ENCODE results near the gene MED26. TPM values are rescaled to one million over a fixed set of nuclear protein-coding genes. Genes with fewer than 3 reads are reported as not detected.

Gene MED26
- total and polyA plus RNA-seq, 2 of the 13 experiments (the other 11 are each of a cell fraction or from before 2014, with no cell fraction given), result 3.5 to 3.8 TPM

- Histone ChIP-seq H3K9ac (ENCODE audit: insufficient read depth, low read depth, low read length) (no peak overlapping the region), H3K27me3 (ENCODE audit: control insufficient read depth in 1 of 2, insufficient read depth in 2 of 2, low read length in 2 of 2) (no peaks in the 10 kb centered on the region), H3K9me3 (ENCODE audit: low read length) (no peaks in the 10 kb centered on the region), H2AFZ (ENCODE audit: low read length) (no peak overlapping the region), H3K79me2 (ENCODE audit: insufficient read depth, low read length) (peaks cover 63% of the 10 kb centered on the region), H3K4me1 (ENCODE audit: insufficient read depth, low read length) (peaks cover 16% of the 10 kb centered on the region), H3K4me3 (replicated peaks in 1 of 3; ENCODE audit: insufficient read depth in 1 of 3, low read depth in 2 of 3, low read length in 3 of 3) (no peak overlapping the region), H3K4me2 (ENCODE audit: low read depth, low read length) (no peak overlapping the region), H3K27ac (ENCODE audit: extremely low read length, insufficient read depth, low read length) (no peak overlapping the region), H3K36me3 (replicated peaks in 1 of 2; ENCODE audit: control insufficient read depth in 1 of 2, insufficient read depth in 2 of 2, low read length in 2 of 2) (peaks cover 7 to 26% of the 10 kb centered on the region in 2 experiments; a peak in 4 of 5 replicates), H4K20me1 (ENCODE audit: insufficient read depth, low read length) (peaks cover 21% of the 10 kb centered on the region; the same call in 1 of the 2 replicates)
- BruUV-seq (replicated peaks), result no TSS peak
- ATAC-seq (0 out of 3 replicates have a peak, but pooled peaks have one; percentile 8), FAIRE-seq (no peak), DNase-seq (ENCODE audit: low spot score) (no peak)
- intact Hi-C loops (cut with micrococcal nuclease; ENCODE audit: unreplicated experiment) (no loop called here), in situ Hi-C loops (cut with HindIII; ENCODE audit: extremely low pct_ligation_motif_present, low pct_unique_long_range_greater_than_20kb) (no loop called here)
- TF ChIP-seq, protein P1, sequence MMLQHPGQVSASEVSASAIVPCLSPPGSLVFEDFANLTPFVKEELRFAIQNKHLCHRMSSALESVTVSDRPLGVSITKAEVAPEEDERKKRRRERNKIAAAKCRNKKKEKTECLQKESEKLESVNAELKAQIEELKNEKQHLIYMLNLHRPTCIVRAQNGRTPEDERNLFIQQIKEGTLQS (CRISPR knock-in tag; IDR thresholded peaks at IDR 0.05), result no peak
- TF ChIP-seq RBM22 (optimal IDR thresholded peaks at IDR 0.05; ENCODE audit: low read length), result peak; percentile 36
- WGBS (ENCODE audit: low lambda C conversion rate), result 78% methylated on average over 4 of the region's 12 CpGs
- ChIA-PET CTCF (ENCODE audit: low intra/inter-chr PET ratio, low total read pairs) (no interaction called here), POLR2A (no interaction called here)
These were observed 46.6 kb downstream of the MED26 start for GRCh38 chr19:16581145-16581970.

DNA sequence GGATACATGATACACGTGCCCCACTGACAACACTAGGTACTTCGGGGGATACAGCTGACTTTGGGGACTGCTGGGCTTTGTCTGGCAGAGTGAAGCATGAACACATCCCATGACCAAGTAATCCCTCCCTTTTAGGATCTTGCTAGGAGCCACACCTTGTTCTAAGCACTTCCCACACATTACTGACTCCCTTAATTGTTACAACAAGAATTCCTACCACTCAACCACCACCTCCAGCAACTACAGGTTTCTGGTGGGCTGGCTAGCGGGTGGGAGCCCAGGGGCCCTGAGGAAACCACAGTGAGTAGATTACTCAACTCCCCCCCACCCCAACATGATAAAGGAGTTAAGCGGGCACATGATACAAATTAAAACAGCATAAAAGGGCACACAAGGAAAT lies 48.6 kb downstream of the MED26 start:
- Histone ChIP-seq H3K27me3 (ENCODE audit: control insufficient read depth in 1 of 2, insufficient read depth in 2 of 2, low read length in 2 of 2) (no peaks in the 10 kb centered on the region), H3K36me3 (replicated peaks in 1 of 2; ENCODE audit: control insufficient read depth in 1 of 2, insufficient read depth in 2 of 2, low read length in 2 of 2) (peaks cover 14 to 40% of the 10 kb centered on the region in 2 experiments; a peak in 4 of 5 replicates), H3K4me1 (ENCODE audit: insufficient read depth, low read length) (peaks cover 12% of the 10 kb centered on the region), H2AFZ (ENCODE audit: low read length) (no peak overlapping the region), H3K79me2 (ENCODE audit: insufficient read depth, low read length) (peaks cover 55% of the 10 kb centered on the region), H4K20me1 (ENCODE audit: insufficient read depth, low read length) (peaks cover 13% of the 10 kb centered on the region; the same call in 1 of the 2 replicates), H3K4me2 (ENCODE audit: low read depth, low read length) (no peak overlapping the region), H3K9ac (ENCODE audit: insufficient read depth, low read depth, low read length) (no peak overlapping the region), H3K4me3 (replicated peaks in 1 of 3; ENCODE audit: insufficient read depth in 1 of 3, low read depth in 2 of 3, low read length in 3 of 3) (no peak overlapping the region), H3K27ac (ENCODE audit: extremely low read length, insufficient read depth, low read length) (no peak overlapping the region), H3K9me3 (ENCODE audit: low read length) (no peaks in the 10 kb centered on the region)
- 98% methylated on average over 4 of the region's 4 CpGs for WGBS (ENCODE audit: low lambda C conversion rate)
- no TSS peak for BruUV-seq (replicated peaks)
- in situ Hi-C loops (cut with HindIII; ENCODE audit: extremely low pct_ligation_motif_present, low pct_unique_long_range_greater_than_20kb), result no loop called here
- ChIA-PET POLR2A (no interaction called here), CTCF (ENCODE audit: low intra/inter-chr PET ratio, low total read pairs) (no interaction called here)
- DNase-seq (ENCODE audit: low spot score) (no peak), FAIRE-seq (no peak), ATAC-seq (no peak)
- intact Hi-C loops (cut with micrococcal nuclease; ENCODE audit: unreplicated experiment), result no loop called here
- TF ChIP-seq ZNF225 (CRISPR knock-in tag; IDR thresholded peaks at IDR 0.05) (no peak), EP300 (IDR thresholded peaks at IDR 0.05; ENCODE audit: low read depth in 2 of 2, low read length in 2 of 2) (no peak), EP300 (CRISPR knock-in tag; IDR thresholded peaks at IDR 0.05; ENCODE audit: borderline replicate concordance) (no peak), ZBTB40 (IDR thresholded peaks at IDR 0.05) (no peak), ZBTB40 (CRISPR knock-in tag; IDR thresholded peaks at IDR 0.05) (no peak), ZNF724P (CRISPR knock-in tag; IDR thresholded peaks at IDR 0.05; ENCODE audit: borderline replicate concordance) (no peak)
